Measurements from ENCODE around the gene TNFRSF8. TPM values are rescaled to one million over a fixed set of nuclear protein-coding genes. Genes with fewer than 3 reads are reported as not detected.

The TNFRSF8 gene
- total and polyA plus RNA-seq, 9 of the 15 experiments (the other 6 are each of a cell fraction or from before 2014, with no cell fraction given): 3.5 to 38.4 (median 17.1) TPM

GRCh38 chr1:12161662-12162458 is 98.8 kb downstream of the TNFRSF8 start:
- in situ Hi-C loops (cut with MboI): no loop called here
- ChIA-PET POLR2A (interaction anchor here (0.7 to 2.4 kb wide), 8 partner anchors 11 to 254 kb away, joined by 3 to 16 read pairs (median 4); no protein-coding TSS in a partner anchor), CTCF (ENCODE audit: low intra/inter-chr PET ratio) (no interaction called here)
- no peaks in the 10 kb centered on the region for H3K9me3 ChIP-seq (replicated peaks; ENCODE audit: control insufficient read depth, insufficient read depth, low read depth, low read length)
- H4K20me1 ChIP-seq (replicated peaks; ENCODE audit: control insufficient read depth, insufficient read depth, low read length): peaks cover 17% of the 10 kb centered on the region
- H3K9me1 ChIP-seq (ENCODE audit: control insufficient read depth, insufficient read depth, low read length): peaks cover 4% of the 10 kb centered on the region
- H3K4me2 ChIP-seq (ENCODE audit: insufficient read depth, low read length): peak overlapping the region; percentile 57; the same call in 1 of the 2 replicates
- ATAC-seq (peak; percentile 95), DNase-seq (ENCODE audit: extremely low read depth in 1 of 4, low spot score in 3 of 4) (peak; percentile 93 to 99 (median 96)), FAIRE-seq (peak; percentile 100)
- H3K27me3 ChIP-seq (ENCODE audit: control insufficient read depth in 2 of 2, insufficient read depth in 2 of 2, low read length in 2 of 2): no peaks in the 10 kb centered on the region
- peak overlapping the region; percentile 67; the same call in 2 of the 3 replicates for H3K27ac ChIP-seq (ENCODE audit: extremely low read depth, low read depth, low read length)
- H3K4me1 ChIP-seq (replicated peaks in 1 of 2; ENCODE audit: control insufficient read depth in 2 of 2, insufficient read depth in 2 of 2, low read length in 2 of 2): peaks cover 22 to 26% of the 10 kb centered on the region in 2 experiments
- H3K9ac ChIP-seq (ENCODE audit: insufficient read depth in 1 of 2, low read depth in 2 of 2, low read length in 2 of 2): peak overlapping the region in 1 of 2 experiments; percentile 73; a peak in 1 of 4 replicates
- no peak overlapping the region for H3K4me3 ChIP-seq
- no TSS peak for BruUV-seq (replicated peaks)
- intact Hi-C loops (cut with micrococcal nuclease): loop anchor here (5.0 kb wide), 1 partner anchor 45 kb away; no protein-coding TSS in a partner anchor
- WGBS (ENCODE audit: insufficient coverage, low coverage, missing lambda C conversion rate): under 1% methylated on average over 9 of the region's 9 CpGs
- H3K79me2 ChIP-seq (ENCODE audit: control insufficient read depth, insufficient read depth, low read length): peaks cover under 1% of the 10 kb centered on the region; the same call in 1 of the 3 replicates
- no peaks in the 10 kb centered on the region for H3K36me3 ChIP-seq (ENCODE audit: control insufficient read depth, insufficient read depth, low read length)
- peak overlapping the region; percentile 65 for H2AFZ ChIP-seq (ENCODE audit: low read depth, low read length)
- TF ChIP-seq EHMT2 (IDR thresholded peaks at IDR 0.05) (peak; percentile 78; the same call in 1 of the 2 replicates), MAFF (IDR thresholded peaks at IDR 0.05; ENCODE audit: low read length) (peak; percentile 68; the same call in 1 of the 2 replicates), PBX2 (CRISPR knock-in tag; IDR thresholded peaks at IDR 0.05; ENCODE audit: low read depth) (no peak), PBX2 (tag; conservative IDR thresholded peaks at IDR 0.05; ENCODE audit: low read depth) (no peak), BACH1 (tag; IDR thresholded peaks at IDR 0.05) (0 out of 2 replicates have a peak, but pooled peaks have one; percentile 48), CBFA2T2 (conservative IDR thresholded peaks at IDR 0.05) (peak; percentile 90), BMI1 (IDR thresholded peaks at IDR 0.05; ENCODE audit: low read length) (no peak), MAFG (tag; conservative IDR thresholded peaks at IDR 0.05) (peak; percentile 67), MYC (IDR thresholded peaks at IDR 0.05; ENCODE audit: low read depth, low read length) (peak; percentile 80; the same call in 1 of the 2 replicates), MYC (CRISPR knock-in tag; IDR thresholded peaks at IDR 0.05; ENCODE audit: borderline replicate concordance, low read depth) (peak; percentile 16; the same call in 1 of the 2 replicates), RB1 (IDR thresholded peaks at IDR 0.05; ENCODE audit: low read depth) (peak; percentile 37), ZNF445 (CRISPR knock-in tag; IDR thresholded peaks at IDR 0.05; ENCODE audit: low read depth) (no peak), CREM (IDR thresholded peaks at IDR 0.05; ENCODE audit: low read depth) (peak; percentile 86), MEIS2 (IDR thresholded peaks at IDR 0.05; ENCODE audit: partially characterized antibody) (peak; percentile 63)
- TF ChIP-seq, protein P1, sequence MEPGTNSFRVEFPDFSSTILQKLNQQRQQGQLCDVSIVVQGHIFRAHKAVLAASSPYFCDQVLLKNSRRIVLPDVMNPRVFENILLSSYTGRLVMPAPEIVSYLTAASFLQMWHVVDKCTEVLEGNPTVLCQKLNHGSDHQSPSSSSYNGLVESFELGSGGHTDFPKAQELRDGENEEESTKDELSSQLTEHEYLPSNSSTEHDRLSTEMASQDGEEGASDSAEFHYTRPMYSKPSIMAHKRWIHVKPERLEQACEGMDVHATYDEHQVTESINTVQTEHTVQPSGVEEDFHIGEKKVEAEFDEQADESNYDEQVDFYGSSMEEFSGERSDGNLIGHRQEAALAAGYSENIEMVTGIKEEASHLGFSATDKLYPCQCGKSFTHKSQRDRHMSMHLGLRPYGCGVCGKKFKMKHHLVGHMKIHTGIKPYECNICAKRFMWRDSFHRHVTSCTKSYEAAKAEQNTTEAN (CRISPR knock-in tag; IDR thresholded peaks at IDR 0.05): peak; percentile 82
- TF ChIP-seq, protein P2, sequence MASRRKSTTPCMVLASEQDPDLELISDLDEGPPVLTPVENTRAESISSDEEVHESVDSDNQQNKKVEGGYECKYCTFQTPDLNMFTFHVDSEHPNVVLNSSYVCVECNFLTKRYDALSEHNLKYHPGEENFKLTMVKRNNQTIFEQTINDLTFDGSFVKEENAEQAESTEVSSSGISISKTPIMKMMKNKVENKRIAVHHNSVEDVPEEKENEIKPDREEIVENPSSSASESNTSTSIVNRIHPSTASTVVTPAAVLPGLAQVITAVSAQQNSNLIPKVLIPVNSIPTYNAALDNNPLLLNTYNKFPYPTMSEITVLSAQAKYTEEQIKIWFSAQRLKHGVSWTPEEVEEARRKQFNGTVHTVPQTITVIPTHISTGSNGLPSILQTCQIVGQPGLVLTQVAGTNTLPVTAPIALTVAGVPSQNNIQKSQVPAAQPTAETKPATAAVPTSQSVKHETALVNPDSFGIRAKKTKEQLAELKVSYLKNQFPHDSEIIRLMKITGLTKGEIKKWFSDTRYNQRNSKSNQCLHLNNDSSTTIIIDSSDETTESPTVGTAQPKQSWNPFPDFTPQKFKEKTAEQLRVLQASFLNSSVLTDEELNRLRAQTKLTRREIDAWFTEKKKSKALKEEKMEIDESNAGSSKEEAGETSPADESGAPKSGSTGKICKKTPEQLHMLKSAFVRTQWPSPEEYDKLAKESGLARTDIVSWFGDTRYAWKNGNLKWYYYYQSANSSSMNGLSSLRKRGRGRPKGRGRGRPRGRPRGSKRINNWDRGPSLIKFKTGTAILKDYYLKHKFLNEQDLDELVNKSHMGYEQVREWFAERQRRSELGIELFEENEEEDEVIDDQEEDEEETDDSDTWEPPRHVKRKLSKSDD (conservative IDR thresholded peaks at IDR 0.05; ENCODE audit: low read length): no peak
